RWPE2 (cell line): Measurements from ENCODE around the gene VASN.

Experiments used
- ATAC-seq: fragments of 200-7000 bp; cut with Tn5 transposase; 3 replicates; pipeline ENCODE4 v1.9.1; 2021; ENCODE audit warnings: low read depth
- DNase-seq: peaks from one replicate; pipeline ENCODE4 v3.0.0-alpha.2; 2020; ENCODE audit warnings: low spot score
- H3K27ac ChIP-seq: fragments of 450-650 bp; 2 replicates; pipeline ENCODE4 v1.5.1; 2017; ENCODE audit warnings: mild to moderate bottlenecking; ENCODE audit not compliant: poor library complexity, severe bottlenecking
- H3K27me3 ChIP-seq: fragments of 250-450 bp; sonication (Bioruptor Pico); 2 replicates; pipeline ENCODE4 v1.5.1; 2021; ENCODE audit warnings: mild to moderate bottlenecking, moderate library complexity; ENCODE audit not compliant: insufficient read depth, poor library complexity, severe bottlenecking
- H3K36me3 ChIP-seq: fragments of 250-450 bp; sonication (Bioruptor Pico); 2 replicates; pipeline ENCODE4 v1.5.1; 2020; ENCODE audit warnings: low read depth, mild to moderate bottlenecking, moderate library complexity
- H3K4me1 ChIP-seq: fragments of 250-450 bp; sonication (Bioruptor Pico); 2 replicates; pipeline ENCODE4 v1.5.1; 2021; ENCODE audit warnings: mild to moderate bottlenecking, moderate library complexity; ENCODE audit not compliant: insufficient read depth, poor library complexity, severe bottlenecking
- H3K4me3 ChIP-seq: fragments of 250-450 bp; sonication (Bioruptor Pico); 2 replicates; pipeline ENCODE4 v1.5.1; 2021; ENCODE audit warnings: mild to moderate bottlenecking, moderate library complexity; ENCODE audit not compliant: severe bottlenecking
- H3K9me3 ChIP-seq: fragments of 250-450 bp; sonication (Bioruptor Pico); 2 replicates; pipeline ENCODE4 v1.5.1; 2021; ENCODE audit warnings: mild to moderate bottlenecking, moderate library complexity; ENCODE audit not compliant: severe bottlenecking
- CTCF ChIP-seq: fragments of 450-650 bp; IDR thresholded peaks from one replicate; pipeline ENCODE4 v1.5.1; 2017; ENCODE audit warnings: mild to moderate bottlenecking, moderate library complexity; ENCODE audit not compliant: poor library complexity, severe bottlenecking

Gene VASN

GRCh38 chr16:4338125-4338582 lies 33.5 kb upstream of the VASN start:
- Histone ChIP-seq H3K4me3 (no peak overlapping the region), H3K36me3 (peaks cover 51% of the 10 kb centered on the region), H3K27ac (no peak overlapping the region), H3K27me3 (no peaks in the 10 kb centered on the region), H3K9me3 (no peaks in the 10 kb centered on the region), H3K4me1 (no peaks in the 10 kb centered on the region)
- TF ChIP-seq CTCF: no peak
- DNase-seq (no peak), ATAC-seq (no peak)

- H3K9me3 ChIP-seq: no peaks in the 10 kb centered on the region
- ATAC-seq (no peak), DNase-seq (no peak)
- H3K36me3 ChIP-seq: peaks cover 44% of the 10 kb centered on the region
- no peak for TF ChIP-seq CTCF
- H3K4me1 ChIP-seq: no peaks in the 10 kb centered on the region
- H3K27ac ChIP-seq: no peak overlapping the region
- H3K27me3 ChIP-seq: no peaks in the 10 kb centered on the region
- H3K4me3 ChIP-seq: no peak overlapping the region
Observed at GRCh38 chr16:4338712-4339299, 32.8 kb upstream of the VASN start.

- ATAC-seq (no peak), DNase-seq (no peak)
- Histone ChIP-seq H3K27me3 (no peaks in the 10 kb centered on the region), H3K4me3 (no peak overlapping the region), H3K27ac (no peak overlapping the region), H3K9me3 (no peaks in the 10 kb centered on the region), H3K4me1 (no peaks in the 10 kb centered on the region), H3K36me3 (peaks cover 40% of the 10 kb centered on the region)
- TF ChIP-seq CTCF: no peak
Observed at GRCh38 chr16:4339455-4339854, 32.2 kb upstream of the VASN start.

GRCh38 chr16:4339909-4340308 lies 31.7 kb upstream of the VASN start:
- DNase-seq: no peak
- TF ChIP-seq CTCF: no peak
- H3K27ac ChIP-seq: no peak overlapping the region
- H3K27me3 ChIP-seq: no peaks in the 10 kb centered on the region
- H3K4me3 ChIP-seq: no peak overlapping the region
- peaks cover 35% of the 10 kb centered on the region for H3K36me3 ChIP-seq
- no peaks in the 10 kb centered on the region for H3K9me3 ChIP-seq
- ATAC-seq: no peak
- no peaks in the 10 kb centered on the region for H3K4me1 ChIP-seq

- DNase-seq (no peak), ATAC-seq (no peak)
- Histone ChIP-seq H3K27ac (no peak overlapping the region), H3K27me3 (no peaks in the 10 kb centered on the region), H3K36me3 (peaks cover 30% of the 10 kb centered on the region), H3K9me3 (no peaks in the 10 kb centered on the region), H3K4me1 (no peaks in the 10 kb centered on the region), H3K4me3 (no peak overlapping the region)
- TF ChIP-seq CTCF: no peak
Observed at GRCh38 chr16:4340443-4340842, 31.2 kb upstream of the VASN start.
